Renal cortex interstitium (tissue), 15 donors: ENCODE data around the gene KIF18B. TPM values are rescaled to one million over a fixed set of nuclear protein-coding genes. Genes with fewer than 3 reads are reported as not detected.

Experiments
- DNase-seq, 11 donors: peaks; one replicate each; pipeline ENCODE4 v3.0.0-alpha.2; 2013; ENCODE audit warnings: low read depth in 9 of 11, low spot score in 4 of 11; ENCODE audit errors: extremely low read depth in 1 of 11
- long read RNA-seq, 16 experiments: transcript quantifications; one replicate each; lab custom pipeline, GENCODE V29; 2026
- polyA plus RNA-seq, 3 donors: library from polyadenylated mRNA; unstranded; fragments of 120-200 nt; gene quantifications; one replicate each; pipeline ENCODE4 v1.2.1, GENCODE V29; 2013; ENCODE audit not compliant: insufficient read length in 3 of 3

KIF18B gene
- polyA plus RNA-seq: 10 to 100 TPM; 12.0 to 16.9 (median 15.8) TPM
- long read RNA-seq, donor 1: 0 reads
- long read RNA-seq, donor 2: 0 reads
- long read RNA-seq, donor 3: 0 reads
- long read RNA-seq, donor 4, partial matches to known transcripts: 10 of 10 reads
- long read RNA-seq, donor 4, other reads (novel, unspliced or antisense): 0 of 10 reads
- long read RNA-seq, donor 5: 0 reads
- long read RNA-seq, donor 6: 0 reads
- long read RNA-seq, donor 7: 0 reads
- long read RNA-seq, donor 8: 0 reads
- long read RNA-seq, donor 9: 0 reads
- long read RNA-seq, donor 10: 0 reads
- long read RNA-seq, donor 11: 0 reads
- long read RNA-seq, donor 12: 0 reads
- long read RNA-seq, donor 13: 0 reads
- long read RNA-seq, donor 14, partial matches to known transcripts: 0 of 1 reads
- long read RNA-seq, donor 14, other reads (novel, unspliced or antisense): 0 of 1 reads
- long read RNA-seq, donor 15, full-length matches to known transcripts: 1 of 1 reads
- long read RNA-seq, donor 15, partial matches to known transcripts: 0 of 1 reads
- long read RNA-seq, donor 15, other reads (novel, unspliced or antisense): 0 of 1 reads
- long read RNA-seq, donor 16: 0 reads

GRCh38 chr17:44947461-44948314 is at the start of gene KIF18B:
Gene KIF18B (minus strand): TSS chr17:44947773. CDS start chr17:44936344, 11,429 bp downstream.
- DNase-seq: peak; percentile 77 to 93 (median 87)

GRCh38 chr17:44996304-44996703 is 48.7 kb upstream of the KIF18B start:
- DNase-seq: no peak

GRCh38 chr17:44995436-44996001 is 47.9 kb upstream of the KIF18B start:
- no peak for DNase-seq

GRCh38 chr17:44992242-44992939 is 44.8 kb upstream of the KIF18B start:
- no peak for DNase-seq

GRCh38 chr17:44990994-44991393 is 43.4 kb upstream of the KIF18B start:
- DNase-seq: no peak

GRCh38 chr17:44989552-44990138 is 42.1 kb upstream of the KIF18B start:
- no peak for DNase-seq

GRCh38 chr17:44988044-44988942 is 40.7 kb upstream of the KIF18B start:
- DNase-seq: no peak

GRCh38 chr17:44983563-44983962 is 36.0 kb upstream of the KIF18B start:
- no peak for DNase-seq

GRCh38 chr17:44982113-44982702 is 34.6 kb upstream of the KIF18B start:
- no peak for DNase-seq

GRCh38 chr17:44981221-44981968 is 33.8 kb upstream of the KIF18B start:
- DNase-seq: no peak

GRCh38 chr17:44979426-44979995 is 31.9 kb upstream of the KIF18B start:
- no peak for DNase-seq

- DNase-seq: no peak
Measured at GRCh38 chr17:44978807-44979206, 31.2 kb upstream of the KIF18B start.

- no peak for DNase-seq
Measured at GRCh38 chr17:44977814-44978550, 30.4 kb upstream of the KIF18B start.

- no peak for DNase-seq
Measured at GRCh38 chr17:44977065-44977464, 29.5 kb upstream of the KIF18B start.

- no peak for DNase-seq
Measured at GRCh38 chr17:44976206-44976605, 28.6 kb upstream of the KIF18B start.
